Liver (tissue), 9 donors: Measurements from ENCODE around the gene SPECC1L. TPM values are rescaled to one million over a fixed set of nuclear protein-coding genes. Genes with fewer than 3 reads are reported as not detected.

Experiments used
- DNase-seq: peaks from one replicate; pipeline ENCODE4 v3.0.0-alpha.2; 2017; ENCODE audit warnings: low spot score
- H3K27ac ChIP-seq, 2 donors: one replicate each; pipeline ENCODE4 v1.7.0; 2013; ENCODE audit warnings: inconsistent platforms in 2 of 2, low read length in 2 of 2, control low read depth in 1 of 2, low read depth in 1 of 2, mild to moderate bottlenecking in 1 of 2
- H3K27me3 ChIP-seq, 4 donors: one replicate each; pipeline versions ENCODE4 v1.6.1 to v1.7.0; 2013; ENCODE audit warnings: low read length in 3 of 4, inconsistent platforms in 1 of 4, mild to moderate bottlenecking in 1 of 4, moderate library complexity in 1 of 4; ENCODE audit not compliant: control insufficient read depth in 4 of 4, insufficient read depth in 4 of 4
- H3K36me3 ChIP-seq, 4 donors: one replicate each; pipeline versions ENCODE4 v1.6.1 to v1.7.0; 2013; ENCODE audit warnings: low read length in 3 of 4, mild to moderate bottlenecking in 3 of 4, low read depth in 1 of 4, moderate library complexity in 1 of 4; ENCODE audit not compliant: control insufficient read depth in 4 of 4, insufficient read depth in 3 of 4
- H3K4me1 ChIP-seq, 4 donors: one replicate each; pipeline versions ENCODE4 v1.6.1 to v1.7.0; 2013; ENCODE audit warnings: low read length in 3 of 4, mild to moderate bottlenecking in 3 of 4, moderate library complexity in 1 of 4; ENCODE audit not compliant: control insufficient read depth in 4 of 4, insufficient read depth in 4 of 4
- H3K4me3 ChIP-seq, 3 donors: one replicate each; pipeline versions ENCODE4 v1.6.1 to v1.7.0; 2013; ENCODE audit warnings: low read length in 3 of 3, control low read depth in 1 of 3, low read depth in 1 of 3, mild to moderate bottlenecking in 1 of 3
- H3K9ac ChIP-seq, 2 donors: one replicate each; pipeline ENCODE4 v1.7.0; 2013; ENCODE audit warnings: low read length in 2 of 2, mild to moderate bottlenecking in 2 of 2, moderate library complexity in 2 of 2, control low read depth in 1 of 2, low read depth in 1 of 2
- H3K9me3 ChIP-seq, 4 donors: one replicate each; pipeline versions ENCODE4 v1.6.1 to v1.7.0; 2013; ENCODE audit warnings: low read length in 3 of 4; ENCODE audit not compliant: control insufficient read depth in 4 of 4
- CTCF ChIP-seq: fragments of 150-350 bp; IDR thresholded peaks from 2 replicates; pipeline ENCODE4 v1.5.1; 2017; ENCODE audit warnings: improper control_type of control experiment, low read depth, low read length; ENCODE audit not compliant: missing input control
- EGR1 ChIP-seq, 2 donors: IDR thresholded peaks; 2 replicates each; pipeline ENCODE4 v1.6.1; 2016 to 2018; ENCODE audit warnings: antibody characterized with exemption in 2 of 2, low read depth in 2 of 2
- FOXA1 ChIP-seq: IDR thresholded peaks from 2 replicates; pipeline ENCODE4 v1.6.1; 2016; ENCODE audit warnings: antibody characterized with exemption
- FOXA2 ChIP-seq: IDR thresholded peaks from 2 replicates; pipeline ENCODE4 v1.6.1; 2016; ENCODE audit warnings: antibody characterized with exemption
- GABPA ChIP-seq, 2 donors: IDR thresholded peaks in 1 of 2; conservative IDR thresholded peaks in 1 of 2; 2 replicates each; pipeline ENCODE4 v1.6.1; 2016; ENCODE audit warnings: antibody characterized with exemption in 2 of 2, mild to moderate bottlenecking in 1 of 2, moderate library complexity in 1 of 2
- HNF4A ChIP-seq, 2 donors: conservative IDR thresholded peaks; 2 replicates each; pipeline ENCODE4 v1.6.1; 2016; ENCODE audit warnings: antibody characterized with exemption in 2 of 2, mild to moderate bottlenecking in 2 of 2
- HNF4G ChIP-seq: IDR thresholded peaks from 2 replicates; pipeline ENCODE4 v1.6.1; 2016; ENCODE audit warnings: antibody characterized with exemption
- JUND ChIP-seq, 2 donors: IDR thresholded peaks; 2 replicates each; pipeline ENCODE4 v1.6.1; 2016; ENCODE audit warnings: antibody characterized with exemption in 2 of 2
- MAX ChIP-seq: IDR thresholded peaks from 2 replicates; pipeline ENCODE4 v1.6.1; 2016; ENCODE audit warnings: antibody characterized with exemption
- NR2F2 ChIP-seq: IDR thresholded peaks from 2 replicates; pipeline ENCODE4 v1.6.1; 2016; ENCODE audit warnings: antibody characterized with exemption
- RAD21 ChIP-seq, 2 donors: IDR thresholded peaks; 2 replicates each; pipeline ENCODE4 v1.6.1; 2016; ENCODE audit warnings: antibody characterized with exemption in 2 of 2, mild to moderate bottlenecking in 2 of 2
- REST ChIP-seq: IDR thresholded peaks from 2 replicates; pipeline ENCODE4 v1.6.1; 2016; ENCODE audit warnings: antibody characterized with exemption, mild to moderate bottlenecking
- RXRA ChIP-seq, 2 donors: IDR thresholded peaks; 2 replicates each; pipeline ENCODE4 v1.6.1; 2017 to 2018; ENCODE audit warnings: antibody characterized with exemption in 2 of 2, mild to moderate bottlenecking in 1 of 2
- SP1 ChIP-seq: IDR thresholded peaks from 2 replicates; pipeline ENCODE4 v1.6.1; 2018; ENCODE audit warnings: antibody characterized with exemption, mild to moderate bottlenecking
- TAF1 ChIP-seq: conservative IDR thresholded peaks from 2 replicates; pipeline ENCODE4 v1.6.1; 2016; ENCODE audit warnings: antibody characterized with exemption, mild to moderate bottlenecking
- YY1 ChIP-seq: IDR thresholded peaks from 2 replicates; pipeline ENCODE4 v1.6.1; 2016; ENCODE audit warnings: antibody characterized with exemption, mild to moderate bottlenecking
- ZBTB33 ChIP-seq: IDR thresholded peaks from 2 replicates; pipeline ENCODE4 v1.6.1; 2016; ENCODE audit warnings: antibody characterized with exemption
- WGBS: extraction: QIAGEN DNeasy Blood & Tissue Kit; methylation state at CpG from one replicate; pipeline ENCODE4 v1.1.7; 2013; 5-methylcytosine and 5-hydroxymethylcytosine counted together
- polyA plus RNA-seq, 2 donors: library from polyadenylated mRNA; stranded (reverse) in 1 of 2; unstranded in 1 of 2; fragments of 200-250 nt in 1 of 2; fragments of >200 nt in 1 of 2; fragmentation: Nextera tagmentation in 1 of 2; extraction: Ambion mirVana in 1 of 2; gene quantifications; one replicate each; pipeline versions ENCODE4 v1.2.1 to v1.2.3, GENCODE V29; 2013 to 2015
- total RNA-seq, 2 donors: library from RNA; depleted of rRNA; stranded (reverse); fragments of >200 nt; gene quantifications; one replicate each; pipeline ENCODE4 v1.2.3, GENCODE V29; 2014
- donor health status: healthy.
- donor health status: healthy.
- donor health status: healthy.
- donor health status: healthy.
- donor health status: healthy.

The SPECC1L gene
- total and polyA plus RNA-seq, 4 donors: 5.4 to 22.3 (median 12.3) TPM

GRCh38 chr22:24323233-24323632 lies 52.6 kb downstream of the SPECC1L start:
- H3K36me3 ChIP-seq: peaks cover 2 to 13% (median 8%) of the 10 kb centered on the region in 4 donors
- peak overlapping the region; percentile 79 to 87 for H3K27ac ChIP-seq
- H3K9ac ChIP-seq: peak overlapping the region; percentile 37 to 87
- no peak for DNase-seq
- WGBS: 77% methylated on average over 2 of the region's 2 CpGs
- H3K27me3 ChIP-seq: no peaks in the 10 kb centered on the region
- H3K4me1 ChIP-seq: peaks cover 6 to 28% (median 14%) of the 10 kb centered on the region in 4 donors
- TF ChIP-seq RXRA (IDR thresholded peaks at IDR 0.05) (no peak), HNF4G (no peak), TAF1 (no peak), HNF4A (conservative IDR thresholded peaks at IDR 0.05) (no peak), GABPA (IDR thresholded peaks at IDR 0.05 in 1 of 2, conservative IDR thresholded peaks at IDR 0.05 in 1 of 2) (no peak), ZBTB33 (no peak), JUND (IDR thresholded peaks at IDR 0.05) (no peak), CTCF (no peak), MAX (no peak), NR2F2 (no peak), REST (no peak), EGR1 (IDR thresholded peaks at IDR 0.05; ENCODE audit: low read depth in 2 of 2) (no peak), YY1 (no peak), RAD21 (IDR thresholded peaks at IDR 0.05) (no peak), FOXA1 (no peak)
- H3K9me3 ChIP-seq: no peaks in the 10 kb centered on the region
- H3K4me3 ChIP-seq: no peak overlapping the region

- Histone ChIP-seq H3K4me3 (peak overlapping the region in 2 of 3 donors; percentile 27 to 50), H3K27ac (peak overlapping the region; percentile 79 to 87), H3K4me1 (peaks cover 6 to 28% (median 14%) of the 10 kb centered on the region in 4 donors), H3K9ac (peak overlapping the region; percentile 68 to 87), H3K27me3 (no peaks in the 10 kb centered on the region), H3K9me3 (no peaks in the 10 kb centered on the region), H3K36me3 (peaks cover 2 to 13% (median 8%) of the 10 kb centered on the region in 4 donors)
- WGBS: 30% methylated on average over 3 of the region's 3 CpGs
- DNase-seq: no peak
- TF ChIP-seq HNF4A (conservative IDR thresholded peaks at IDR 0.05): peak in 1 of 2 donors; percentile 58
- TF ChIP-seq REST: no peak
- TF ChIP-seq JUND (IDR thresholded peaks at IDR 0.05): peak; percentile 62 to 76
- TF ChIP-seq FOXA1: no peak
- no peak for TF ChIP-seq SP1
- peak in 1 of 2 donors; percentile 4 for TF ChIP-seq RXRA (IDR thresholded peaks at IDR 0.05)
- TF ChIP-seq EGR1 (IDR thresholded peaks at IDR 0.05; ENCODE audit: low read depth in 2 of 2): no peak
- no peak for TF ChIP-seq YY1
- TF ChIP-seq ZBTB33: no peak
- TF ChIP-seq TAF1: no peak
- TF ChIP-seq RAD21 (IDR thresholded peaks at IDR 0.05): peak in 1 of 2 donors; percentile 9
- TF ChIP-seq NR2F2: no peak
- TF ChIP-seq FOXA2: no peak
- TF ChIP-seq MAX: no peak
- no peak for TF ChIP-seq GABPA (IDR thresholded peaks at IDR 0.05 in 1 of 2, conservative IDR thresholded peaks at IDR 0.05 in 1 of 2)
These were observed 53.1 kb downstream of the SPECC1L start for GRCh38 chr22:24323695-24324094.
